Measurements from ENCODE around the gene PARD3B. TPM values are rescaled to one million over a fixed set of nuclear protein-coding genes. Genes with fewer than 3 reads are reported as not detected.

PARD3B gene
- total and polyA plus RNA-seq, 2 experiments from 2014 or later, result 3.5 to 4.4 TPM

- Histone ChIP-seq H3K27me3 (ENCODE audit: insufficient read depth) (no peaks in the 10 kb centered on the region), H3K9me2 (ENCODE audit: insufficient read depth) (no peaks in the 10 kb centered on the region), H3K4me1 (ENCODE audit: insufficient read depth) (no peaks in the 10 kb centered on the region), H3K27ac (ENCODE audit: low read depth) (no peak overlapping the region), H3K4me3 (no peak overlapping the region), H3K36me3 (ENCODE audit: insufficient read depth) (no peaks in the 10 kb centered on the region), H3F3A (replicated peaks; ENCODE audit: low read depth) (no peaks in the 10 kb centered on the region), H3K4me2 (no peak overlapping the region), H2AFZ (no peak overlapping the region), H3K79me2 (replicated peaks; ENCODE audit: insufficient read depth) (no peaks in the 10 kb centered on the region), H4K20me1 (replicated peaks; ENCODE audit: insufficient read depth) (no peaks in the 10 kb centered on the region)
- no peaks in the 10 kb centered on the region for H3K27me3 Mint-ChIP-seq (ENCODE audit: insufficient read depth, low read depth, poor library complexity)
- no peaks in the 10 kb centered on the region for H3K9me3 Mint-ChIP-seq
- ATAC-seq, result no peak
- no peak for DNase-seq (ENCODE audit: low spot score)
- H3K4me3 Mint-ChIP-seq, result no peak overlapping the region
- TF ChIP-seq EZH2phosphoT487 (IDR thresholded peaks at IDR 0.05; ENCODE audit: unreplicated experiment), result no peak
- TF ChIP-seq POLR2AphosphoS5 (IDR thresholded peaks at IDR 0.05; ENCODE audit: low read depth), result no peak
- TF ChIP-seq STAT1 (IDR thresholded peaks at IDR 0.05; ENCODE audit: unreplicated experiment), result no peak
- no peak for TF ChIP-seq JUNB (IDR thresholded peaks at IDR 0.05; ENCODE audit: unreplicated experiment)
- TF ChIP-seq ZNF462 (CRISPR knock-in tag; IDR thresholded peaks at IDR 0.05), result no peak
- no peak overlapping the region for H3K27ac Mint-ChIP-seq
- H3K4me1 Mint-ChIP-seq, result peaks cover 4% of the 10 kb centered on the region; the same call in 2 of the 3 replicates
- no peaks in the 10 kb centered on the region for H3K36me3 Mint-ChIP-seq (ENCODE audit: low read depth)
These were observed 47.4 kb upstream of the PARD3B start for GRCh38 chr2:204497855-204498254.

- Histone ChIP-seq H3K27ac (ENCODE audit: low read depth) (no peak overlapping the region), H2AFZ (no peak overlapping the region), H3K4me3 (no peak overlapping the region), H4K20me1 (replicated peaks; ENCODE audit: insufficient read depth) (no peaks in the 10 kb centered on the region), H3K9me2 (ENCODE audit: insufficient read depth) (no peaks in the 10 kb centered on the region), H3K36me3 (ENCODE audit: insufficient read depth) (no peaks in the 10 kb centered on the region), H3K4me2 (no peak overlapping the region), H3F3A (replicated peaks; ENCODE audit: low read depth) (no peaks in the 10 kb centered on the region), H3K27me3 (ENCODE audit: insufficient read depth) (no peaks in the 10 kb centered on the region), H3K4me1 (ENCODE audit: insufficient read depth) (no peaks in the 10 kb centered on the region), H3K79me2 (replicated peaks; ENCODE audit: insufficient read depth) (no peaks in the 10 kb centered on the region)
- DNase-seq (ENCODE audit: low spot score) (no peak), ATAC-seq (no peak)
- Mint-ChIP-seq H3K4me1 (peaks cover 4% of the 10 kb centered on the region; the same call in 2 of the 3 replicates), H3K27ac (no peak overlapping the region), H3K4me3 (no peak overlapping the region), H3K36me3 (ENCODE audit: low read depth) (no peaks in the 10 kb centered on the region), H3K27me3 (ENCODE audit: insufficient read depth, low read depth, poor library complexity) (no peaks in the 10 kb centered on the region), H3K9me3 (no peaks in the 10 kb centered on the region)
- TF ChIP-seq JUNB (IDR thresholded peaks at IDR 0.05; ENCODE audit: unreplicated experiment), result no peak
- TF ChIP-seq ZNF114 (CRISPR knock-in tag; IDR thresholded peaks at IDR 0.05), result no peak
- TF ChIP-seq CTCF (conservative IDR thresholded peaks at IDR 0.05; ENCODE audit: low read depth in 2 of 2), result no peak
- no peak for TF ChIP-seq EZH2phosphoT487 (IDR thresholded peaks at IDR 0.05; ENCODE audit: unreplicated experiment)
- TF ChIP-seq ZNF331 (CRISPR knock-in tag; IDR thresholded peaks at IDR 0.05; ENCODE audit: low read depth), result no peak
- no peak for TF ChIP-seq ETS1 (IDR thresholded peaks at IDR 0.05)
- TF ChIP-seq EZH2 (IDR thresholded peaks at IDR 0.05; ENCODE audit: low read depth, unreplicated experiment), result no peak
- TF ChIP-seq CREB1 (CRISPR knock-in tag; IDR thresholded peaks at IDR 0.05; ENCODE audit: low read depth), result no peak
- no peak for TF ChIP-seq NANOG (IDR thresholded peaks at IDR 0.05; ENCODE audit: borderline replicate concordance)
These were observed 47.0 kb upstream of the PARD3B start for GRCh38 chr2:204498291-204498690.
